Measurements from ENCODE around the gene C8B.

- TF ChIP-seq TCF12 (IDR thresholded peaks at IDR 0.05; ENCODE audit: low read depth) (no peak), MAX (IDR thresholded peaks at IDR 0.05) (no peak), YY1 (IDR thresholded peaks at IDR 0.05; ENCODE audit: low read depth) (no peak), CEBPB (IDR thresholded peaks at IDR 0.05) (no peak), CREB1 (IDR thresholded peaks at IDR 0.05; ENCODE audit: low read depth) (no peak), TAF1 (IDR thresholded peaks at IDR 0.05; ENCODE audit: low read depth) (no peak), REST (IDR thresholded peaks at IDR 0.05; ENCODE audit: low read depth) (no peak), EP300 (IDR thresholded peaks at IDR 0.05; ENCODE audit: borderline replicate concordance) (no peak), NFIC (IDR thresholded peaks at IDR 0.05) (no peak), FOXM1 (IDR thresholded peaks at IDR 0.05; ENCODE audit: borderline replicate concordance, low read depth) (no peak)
These were observed 11.2 kb downstream of the C8B start for GRCh38 chr1:56954664-56955063.

All from Ishikawa (cell line).